AG09319 (cell line): Measurements from ENCODE around the gene LAGE3.

ENCODE experiments used
- DNase-seq: peaks from one replicate; pipeline ENCODE4 v3.0.0-alpha.2; 2010; ENCODE audit warnings: low read depth; ENCODE audit errors: extremely low read depth
- TF ChIP-seq, protein P1 (sequence below): IDR thresholded peaks from 2 replicates; pipeline ENCODE4 v1.5.1; 2011; ENCODE audit warnings: low read depth, mild to moderate bottlenecking, inconsistent platforms, low read length, moderate library complexity

Gene LAGE3

DNA sequence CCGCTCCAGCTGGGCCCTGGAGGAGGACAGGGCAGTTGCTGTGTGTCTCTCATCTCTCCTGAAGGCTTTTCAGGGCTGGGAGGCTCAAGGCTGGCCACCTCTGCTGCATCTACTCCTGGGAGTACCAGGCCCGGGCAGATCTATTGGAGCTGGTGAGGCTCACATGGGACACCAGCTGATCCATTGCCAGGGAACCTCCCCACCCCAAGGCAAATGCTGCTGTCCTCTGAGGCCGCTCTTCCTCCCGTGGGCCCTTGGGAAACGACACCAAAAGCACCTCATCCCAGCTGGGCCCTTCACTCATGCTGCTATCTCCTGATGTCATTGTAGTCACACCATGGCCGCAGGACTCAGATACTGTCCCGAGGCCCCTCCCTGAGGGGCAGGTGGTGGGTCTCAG is 3.7 kb upstream of the LAGE3 start:
- DNase-seq, result no peak
- TF ChIP-seq, protein P1, sequence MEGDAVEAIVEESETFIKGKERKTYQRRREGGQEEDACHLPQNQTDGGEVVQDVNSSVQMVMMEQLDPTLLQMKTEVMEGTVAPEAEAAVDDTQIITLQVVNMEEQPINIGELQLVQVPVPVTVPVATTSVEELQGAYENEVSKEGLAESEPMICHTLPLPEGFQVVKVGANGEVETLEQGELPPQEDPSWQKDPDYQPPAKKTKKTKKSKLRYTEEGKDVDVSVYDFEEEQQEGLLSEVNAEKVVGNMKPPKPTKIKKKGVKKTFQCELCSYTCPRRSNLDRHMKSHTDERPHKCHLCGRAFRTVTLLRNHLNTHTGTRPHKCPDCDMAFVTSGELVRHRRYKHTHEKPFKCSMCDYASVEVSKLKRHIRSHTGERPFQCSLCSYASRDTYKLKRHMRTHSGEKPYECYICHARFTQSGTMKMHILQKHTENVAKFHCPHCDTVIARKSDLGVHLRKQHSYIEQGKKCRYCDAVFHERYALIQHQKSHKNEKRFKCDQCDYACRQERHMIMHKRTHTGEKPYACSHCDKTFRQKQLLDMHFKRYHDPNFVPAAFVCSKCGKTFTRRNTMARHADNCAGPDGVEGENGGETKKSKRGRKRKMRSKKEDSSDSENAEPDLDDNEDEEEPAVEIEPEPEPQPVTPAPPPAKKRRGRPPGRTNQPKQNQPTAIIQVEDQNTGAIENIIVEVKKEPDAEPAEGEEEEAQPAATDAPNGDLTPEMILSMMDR, result no peak

DNA sequence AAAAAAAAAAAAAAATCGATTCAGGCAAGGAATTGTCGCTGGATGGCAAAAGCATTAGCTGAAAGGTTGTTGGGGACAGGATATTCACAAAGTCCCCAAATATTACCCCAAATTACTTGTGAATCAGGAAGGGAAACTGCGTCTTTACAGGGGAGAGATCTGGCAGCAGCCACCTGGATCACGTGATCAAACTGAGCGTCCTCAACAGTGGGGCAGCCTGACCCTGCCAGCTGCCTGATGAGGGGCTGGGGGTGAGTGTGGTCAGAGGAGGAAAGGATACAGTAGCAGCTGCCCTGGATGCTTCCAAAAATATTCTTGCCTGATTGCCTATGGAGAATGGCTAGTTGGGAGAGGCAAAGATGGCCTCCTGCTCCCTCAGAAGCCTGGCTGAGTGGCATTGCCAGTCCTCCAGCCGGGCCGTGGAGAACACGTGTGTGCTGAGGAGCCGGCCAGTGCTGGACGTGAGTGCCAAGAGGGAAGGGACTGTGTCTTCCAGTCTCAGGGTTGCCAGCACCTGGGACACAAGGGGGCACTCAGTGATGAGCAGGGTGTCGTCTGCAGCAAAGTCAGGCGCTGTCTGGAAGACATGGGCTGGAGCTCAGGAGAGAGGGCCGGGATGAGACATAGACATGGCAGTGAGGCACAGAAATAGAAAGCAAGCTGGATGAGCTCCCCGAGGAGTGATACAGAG is 3.0 kb upstream of the LAGE3 start:
- no peak for DNase-seq
- TF ChIP-seq, protein P1, result no peak

DNA sequence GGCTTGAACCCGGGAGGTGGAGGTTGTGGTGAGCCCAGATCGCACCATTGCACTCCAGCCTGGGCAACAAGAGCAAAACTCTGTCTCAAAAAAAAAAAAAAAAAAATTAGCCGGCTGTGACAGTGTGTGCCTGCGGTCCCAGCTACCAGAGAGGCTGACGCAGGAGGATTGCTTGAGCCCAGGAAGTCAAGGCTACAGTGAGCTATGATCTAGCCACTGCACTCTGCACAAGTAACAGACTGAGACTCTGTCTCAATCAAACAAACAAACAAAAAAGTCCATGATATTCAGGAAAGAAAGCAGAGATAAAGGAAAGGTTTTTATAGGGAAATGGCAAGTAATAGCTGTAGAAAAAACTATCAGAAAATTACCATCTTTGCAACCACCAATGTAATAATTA is 2.1 kb upstream of the LAGE3 start:
- TF ChIP-seq, protein P1, result no peak
- no peak for DNase-seq

DNA sequence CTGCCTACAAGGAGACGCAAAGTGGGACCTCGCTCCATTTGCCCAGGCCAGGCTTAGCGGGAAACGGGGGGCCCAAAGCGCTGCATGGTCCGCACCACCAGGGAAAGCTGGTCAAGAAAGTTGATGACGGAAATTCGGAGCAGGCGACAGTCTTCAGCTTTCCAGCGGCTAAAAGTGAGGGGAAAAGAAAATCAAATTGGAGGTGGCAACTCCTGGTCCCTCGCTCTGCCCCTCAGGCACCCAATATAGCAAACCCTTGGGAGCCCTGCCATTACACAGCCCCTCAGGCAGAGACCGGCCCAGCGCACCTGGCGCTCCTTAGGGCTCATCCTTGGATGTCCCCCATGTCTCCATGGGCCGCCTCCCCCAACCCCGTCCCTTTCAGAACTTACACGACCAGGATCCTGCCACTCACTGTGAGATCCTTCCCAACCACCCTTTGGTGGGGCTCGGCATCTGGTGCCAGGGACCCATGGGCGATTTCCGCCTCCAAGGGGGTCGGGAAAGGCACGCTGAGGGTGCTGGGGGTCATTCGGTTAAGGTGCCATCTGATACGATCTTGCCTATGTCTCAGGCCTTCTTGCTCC is 1.1 kb downstream of the LAGE3 start:
- TF ChIP-seq, protein P1, result no peak
- DNase-seq, result no peak

DNA sequence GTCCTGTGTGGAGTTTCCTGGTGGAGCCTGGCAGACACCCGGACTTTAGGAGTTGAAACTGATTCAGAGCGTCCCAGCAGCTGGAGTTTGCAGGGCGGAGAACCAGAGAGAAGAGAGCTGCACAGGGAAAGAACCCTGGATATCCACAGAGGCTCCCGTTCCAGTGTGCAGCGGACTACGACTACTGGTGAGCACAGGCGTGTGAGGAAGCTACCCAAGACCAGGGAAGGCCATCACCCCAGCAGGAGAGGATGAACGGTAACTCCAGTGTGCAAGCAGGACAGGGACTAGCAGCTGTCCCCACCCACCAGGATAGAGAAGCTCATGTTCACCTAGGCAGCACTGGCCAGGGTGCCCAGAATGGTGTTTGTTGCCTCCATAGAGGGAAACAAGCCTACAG is 2.3 kb downstream of the LAGE3 start:
- no peak for DNase-seq
- TF ChIP-seq, protein P1, result no peak

DNA sequence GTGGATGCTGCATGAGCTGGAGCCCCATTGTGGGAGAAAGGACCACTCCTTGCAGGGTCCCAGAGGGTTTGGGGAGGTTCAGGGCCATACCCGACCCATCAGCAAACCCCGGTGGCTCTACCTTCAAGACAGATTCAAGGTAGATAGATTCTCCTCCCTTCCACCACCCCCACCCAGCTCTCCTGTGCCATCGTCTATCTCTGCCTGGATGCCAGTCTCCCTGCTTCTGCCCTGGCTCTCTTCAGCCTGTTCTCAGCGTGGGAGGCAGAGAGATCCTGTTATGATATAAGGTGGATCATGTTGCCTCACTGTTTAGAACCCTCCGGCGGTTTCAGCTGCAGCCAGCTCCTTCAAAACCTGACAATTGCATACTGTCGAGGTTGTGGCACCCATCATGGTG is 5.4 kb downstream of the LAGE3 start:
- TF ChIP-seq, protein P1, result no peak
- no peak for DNase-seq

DNA sequence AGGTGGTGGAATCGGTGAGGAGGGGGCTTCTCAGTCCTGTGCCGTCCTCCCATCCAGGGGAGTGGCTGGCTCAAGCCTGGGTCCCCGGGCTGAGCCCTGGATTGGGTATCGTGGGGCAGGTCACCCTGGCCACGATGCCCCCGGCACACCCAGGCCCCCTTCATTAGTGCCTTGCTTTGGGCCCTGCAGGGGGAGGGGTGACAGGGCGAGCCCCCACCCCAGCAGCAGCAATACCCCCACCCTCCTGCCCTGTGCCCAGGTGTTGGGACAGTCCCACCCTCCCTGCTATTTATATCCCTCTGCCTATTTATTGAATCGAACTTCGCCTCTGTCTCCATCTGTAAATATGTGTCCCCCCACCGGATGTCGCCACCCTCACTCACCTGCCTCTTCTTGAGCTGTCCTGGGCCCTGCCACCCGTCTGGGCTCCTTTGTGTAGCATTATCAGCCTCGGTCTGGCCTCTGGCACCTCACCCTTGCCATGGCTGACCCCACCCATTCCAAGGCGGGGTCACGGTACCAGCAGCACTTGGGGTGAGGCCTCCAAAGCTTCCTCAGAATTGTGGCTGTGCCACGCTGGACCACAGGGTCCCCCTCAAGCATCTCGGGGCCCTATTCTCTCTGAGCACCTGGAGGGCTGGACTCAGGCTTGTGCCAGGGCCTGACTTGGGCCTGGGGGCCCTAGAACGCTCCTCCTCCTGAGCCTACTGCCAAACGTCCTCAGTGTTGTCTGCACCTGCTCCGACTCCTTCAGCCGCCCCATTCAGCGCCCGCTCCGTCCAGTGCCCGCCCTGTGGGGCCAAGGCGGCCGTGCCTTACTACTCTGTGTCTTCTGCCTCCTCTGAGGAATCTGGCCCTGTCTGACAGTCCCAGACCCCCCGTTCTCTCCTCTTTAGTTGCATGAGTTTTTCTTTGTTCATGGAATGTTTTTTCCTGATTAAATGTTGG is 6.1 kb downstream of the LAGE3 start:
- no peak for DNase-seq
- TF ChIP-seq, protein P1, result no peak
